ENCODE data around the gene KCNA5.

KCNA5 gene

DNA sequence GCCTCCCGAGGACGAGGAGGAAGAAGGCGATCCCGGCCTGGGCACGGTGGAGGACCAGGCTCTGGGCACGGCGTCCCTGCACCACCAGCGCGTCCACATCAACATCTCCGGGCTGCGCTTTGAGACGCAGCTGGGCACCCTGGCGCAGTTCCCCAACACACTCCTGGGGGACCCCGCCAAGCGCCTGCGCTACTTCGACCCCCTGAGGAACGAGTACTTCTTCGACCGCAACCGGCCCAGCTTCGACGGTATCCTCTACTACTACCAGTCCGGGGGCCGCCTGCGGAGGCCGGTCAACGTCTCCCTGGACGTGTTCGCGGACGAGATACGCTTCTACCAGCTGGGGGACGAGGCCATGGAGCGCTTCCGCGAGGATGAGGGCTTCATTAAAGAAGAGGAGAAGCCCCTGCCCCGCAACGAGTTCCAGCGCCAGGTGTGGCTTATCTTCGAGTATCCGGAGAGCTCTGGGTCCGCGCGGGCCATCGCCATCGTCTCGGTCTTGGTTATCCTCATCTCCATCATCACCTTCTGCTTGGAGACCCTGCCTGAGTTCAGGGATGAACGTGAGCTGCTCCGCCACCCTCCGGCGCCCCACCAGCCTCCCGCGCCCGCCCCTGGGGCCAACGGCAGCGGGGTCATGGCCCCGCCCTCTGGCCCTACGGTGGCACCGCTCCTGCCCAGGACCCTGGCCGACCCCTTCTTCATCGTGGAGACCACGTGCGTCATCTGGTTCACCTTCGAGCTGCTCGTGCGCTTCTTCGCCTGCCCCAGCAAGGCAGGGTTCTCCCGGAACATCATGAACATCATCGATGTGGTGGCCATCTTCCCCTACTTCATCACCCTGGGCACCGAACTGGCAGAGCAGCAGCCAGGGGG, 979 bp downstream of the KCNA5 start:
- DNase-seq (ENCODE audit: insufficient read length, low spot score) (no peak), FAIRE-seq (no peak)
- TF ChIP-seq, protein P1, sequence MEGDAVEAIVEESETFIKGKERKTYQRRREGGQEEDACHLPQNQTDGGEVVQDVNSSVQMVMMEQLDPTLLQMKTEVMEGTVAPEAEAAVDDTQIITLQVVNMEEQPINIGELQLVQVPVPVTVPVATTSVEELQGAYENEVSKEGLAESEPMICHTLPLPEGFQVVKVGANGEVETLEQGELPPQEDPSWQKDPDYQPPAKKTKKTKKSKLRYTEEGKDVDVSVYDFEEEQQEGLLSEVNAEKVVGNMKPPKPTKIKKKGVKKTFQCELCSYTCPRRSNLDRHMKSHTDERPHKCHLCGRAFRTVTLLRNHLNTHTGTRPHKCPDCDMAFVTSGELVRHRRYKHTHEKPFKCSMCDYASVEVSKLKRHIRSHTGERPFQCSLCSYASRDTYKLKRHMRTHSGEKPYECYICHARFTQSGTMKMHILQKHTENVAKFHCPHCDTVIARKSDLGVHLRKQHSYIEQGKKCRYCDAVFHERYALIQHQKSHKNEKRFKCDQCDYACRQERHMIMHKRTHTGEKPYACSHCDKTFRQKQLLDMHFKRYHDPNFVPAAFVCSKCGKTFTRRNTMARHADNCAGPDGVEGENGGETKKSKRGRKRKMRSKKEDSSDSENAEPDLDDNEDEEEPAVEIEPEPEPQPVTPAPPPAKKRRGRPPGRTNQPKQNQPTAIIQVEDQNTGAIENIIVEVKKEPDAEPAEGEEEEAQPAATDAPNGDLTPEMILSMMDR (IDR thresholded peaks at IDR 0.05; ENCODE audit: insufficient read depth, missing control alignments) = no peak

DNA sequence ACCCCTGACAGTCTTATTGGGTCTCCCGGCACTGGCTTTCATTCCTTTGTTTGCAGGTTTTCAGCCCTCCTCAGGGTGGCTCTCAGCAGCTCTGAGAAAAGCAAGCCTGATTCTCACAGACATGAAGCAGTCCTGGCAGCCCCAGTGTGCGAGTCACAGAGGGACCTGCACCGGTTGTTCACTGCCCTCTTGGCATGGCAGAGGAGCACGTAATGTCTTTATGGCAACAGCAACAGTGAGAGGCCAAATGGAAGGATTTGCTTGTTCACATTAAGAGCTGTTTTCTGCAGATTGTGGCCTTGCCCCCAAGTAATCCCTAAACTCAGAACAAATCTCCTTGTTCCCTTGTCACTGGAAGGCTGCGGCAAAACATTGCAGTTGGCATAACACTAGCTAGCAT, 3.4 kb downstream of the KCNA5 start:
- DNase-seq (ENCODE audit: insufficient read length, low spot score) (no peak), FAIRE-seq (no peak)
- TF ChIP-seq, protein P1 (IDR thresholded peaks at IDR 0.05; ENCODE audit: insufficient read depth, missing control alignments) = no peak

DNA sequence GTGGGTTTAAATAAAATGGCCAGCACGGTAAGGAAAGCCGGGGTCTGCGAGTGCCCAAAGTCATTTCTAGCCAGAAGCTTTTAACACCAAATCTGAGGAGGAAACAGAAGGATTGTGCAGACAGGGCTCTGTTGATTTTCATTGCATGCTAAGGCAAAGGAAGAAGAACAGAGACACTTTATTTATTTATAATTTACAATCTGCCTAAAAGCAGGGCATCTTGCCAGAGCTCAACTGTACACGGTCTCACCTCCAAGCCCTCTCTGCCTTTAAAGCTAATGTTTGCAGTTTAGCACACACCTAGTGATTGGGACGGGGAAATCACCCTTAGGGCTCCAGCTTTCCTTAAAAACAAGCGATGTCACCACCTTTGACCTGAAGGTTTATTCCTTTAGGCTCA, 4.0 kb downstream of the KCNA5 start:
- FAIRE-seq (no peak), DNase-seq (ENCODE audit: insufficient read length, low spot score) (no peak)
- TF ChIP-seq, protein P1 (IDR thresholded peaks at IDR 0.05; ENCODE audit: insufficient read depth, missing control alignments) = no peak

DNA sequence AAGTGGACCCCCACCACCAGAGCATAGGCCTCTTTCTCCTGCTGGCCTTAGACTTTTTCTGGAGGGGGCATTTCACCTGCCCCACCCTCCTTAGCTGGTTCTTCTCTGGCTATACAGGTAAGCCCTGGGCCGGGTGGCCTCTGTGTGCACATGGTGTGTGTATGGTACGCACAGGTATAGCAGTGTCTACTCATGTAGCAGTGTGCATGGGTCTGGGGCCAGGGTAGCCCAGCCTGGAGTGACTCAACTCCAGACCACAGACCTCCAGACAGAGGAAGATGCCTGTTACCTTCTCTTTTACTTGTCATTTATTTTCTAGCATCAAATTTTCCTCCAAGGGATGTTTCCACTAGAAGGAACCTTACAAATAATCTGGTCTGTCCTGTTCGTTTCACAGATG, 6.9 kb downstream of the KCNA5 start:
- no peak for DNase-seq (ENCODE audit: insufficient read length, low spot score)
- TF ChIP-seq, protein P1 (IDR thresholded peaks at IDR 0.05; ENCODE audit: insufficient read depth, missing control alignments) = no peak
- FAIRE-seq = no peak

DNA sequence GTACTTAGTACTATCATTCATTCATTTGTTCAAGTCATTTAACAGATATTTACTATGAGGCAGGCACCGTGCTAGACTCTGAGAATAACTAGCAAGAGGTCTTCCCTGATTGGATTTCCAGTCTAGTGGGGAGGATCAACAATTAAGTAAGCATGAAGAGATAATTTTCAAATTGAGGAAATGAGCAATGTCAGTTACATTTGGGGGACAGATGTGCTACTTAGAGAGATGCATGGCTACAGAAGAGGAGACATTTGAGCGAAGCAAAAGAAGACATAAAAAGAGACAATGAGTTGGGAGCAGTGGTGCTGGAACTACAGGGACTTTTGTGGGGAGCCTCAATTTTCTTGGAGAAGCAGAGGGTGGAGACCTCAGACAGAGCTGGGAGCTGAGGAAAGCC, 7.7 kb downstream of the KCNA5 start:
- TF ChIP-seq, protein P1 (IDR thresholded peaks at IDR 0.05; ENCODE audit: insufficient read depth, missing control alignments) = no peak
- FAIRE-seq = no peak

DNA sequence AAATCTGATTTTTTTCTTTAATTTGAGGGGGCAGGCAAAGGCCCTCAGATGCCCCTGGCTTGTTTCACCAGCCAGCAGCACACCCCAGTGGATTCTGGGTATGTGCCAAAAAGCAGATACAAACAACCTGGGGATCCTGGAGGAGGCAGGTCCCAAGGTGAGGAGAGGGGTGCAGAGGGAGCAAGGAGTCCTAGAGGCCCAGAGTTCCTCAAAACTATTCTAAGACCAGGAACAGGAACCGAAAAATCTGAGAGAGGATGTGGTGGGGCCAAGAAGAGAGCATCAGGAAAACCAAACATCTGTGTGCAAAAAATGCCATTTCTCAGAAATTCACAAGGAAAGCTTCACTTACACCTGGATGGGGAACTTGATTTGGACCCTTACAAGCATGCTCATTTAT, 8.2 kb downstream of the KCNA5 start:
- TF ChIP-seq, protein P1 (IDR thresholded peaks at IDR 0.05; ENCODE audit: insufficient read depth, missing control alignments) = no peak
- FAIRE-seq = no peak

More for the DNA sequence above, 7.7 kb downstream of the KCNA5 start:
- no peak for DNase-seq (ENCODE audit: insufficient read length, low spot score)

DNA sequence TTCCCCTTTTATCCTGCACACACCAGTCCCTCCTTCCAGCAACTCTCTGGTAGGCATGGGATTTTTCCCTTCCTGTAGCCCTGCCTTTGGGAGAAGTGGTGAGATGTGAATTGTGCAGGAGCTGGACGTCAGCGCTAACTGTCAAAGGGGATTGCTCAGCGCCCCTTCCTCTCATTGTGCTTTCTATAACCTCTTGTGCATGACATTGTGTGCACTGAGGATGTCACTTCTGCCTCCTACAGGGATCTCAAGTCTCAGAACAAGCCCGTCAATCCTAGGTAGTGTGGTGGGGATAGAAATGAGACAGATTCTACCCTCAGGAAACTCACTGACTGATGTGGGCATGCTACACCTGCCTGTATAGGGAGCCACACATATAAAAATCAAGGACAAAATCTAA, 8.7 kb downstream of the KCNA5 start:
- DNase-seq (ENCODE audit: insufficient read length, low spot score) (no peak), FAIRE-seq (no peak)
- TF ChIP-seq, protein P1 (IDR thresholded peaks at IDR 0.05; ENCODE audit: insufficient read depth, missing control alignments) = no peak

More for the DNA sequence above, 8.2 kb downstream of the KCNA5 start:
- DNase-seq (ENCODE audit: insufficient read length, low spot score) = no peak
